Thoracic aorta (tissue), 2 donors: ENCODE results near the gene GPR143. TPM values are rescaled to one million over a fixed set of nuclear protein-coding genes. Genes with fewer than 3 reads are reported as not detected.
"Not testable (repeated sequence)": the region's sequence is repeated elsewhere in the genome, so short reads cannot be mapped to it uniquely, and the experiment has no call there.

Experiments used
- ATAC-seq: fragments of 150-250 bp; one replicate; pipeline ENCODE4 v1.8.0; 2017; ENCODE audit warnings: low read depth; ENCODE audit not compliant: insufficient number of reproducible peaks, low FRiP score
- DNase-seq: peaks from one replicate; pipeline ENCODE4 v3.0.0-alpha.2; 2020; ENCODE audit warnings: low spot score
- H3K27ac ChIP-seq, 2 donors: fragments of 200-600 bp; sonication (generic); 1 replicate in 1 of 2; 2 replicates in 1 of 2; pipeline ENCODE4 v1.5.1; 2016; ENCODE audit warnings: mild to moderate bottlenecking in 2 of 2, moderate library complexity in 2 of 2
- H3K27me3 ChIP-seq: fragments of 200-600 bp; sonication (generic); replicated peaks from 2 replicates; pipeline ENCODE4 v1.6.0; 2016; ENCODE audit warnings: mild to moderate bottlenecking; ENCODE audit not compliant: insufficient read depth
- H3K36me3 ChIP-seq: fragments of 200-600 bp; sonication (generic); one replicate; pipeline ENCODE4 v1.5.1; 2016
- H3K4me1 ChIP-seq, 2 donors: fragments of 200-600 bp; sonication (generic); 1 replicate in 1 of 2; 2 replicates in 1 of 2; pipeline versions ENCODE4 v1.5.1 to v1.6.0; 2016; ENCODE audit warnings: low read depth in 2 of 2, mild to moderate bottlenecking in 1 of 2; ENCODE audit not compliant: control insufficient read depth in 1 of 2
- H3K4me3 ChIP-seq: fragments of 200-600 bp; sonication (generic); 2 replicates; pipeline ENCODE4 v1.5.1; 2016; ENCODE audit warnings: mild to moderate bottlenecking
- H3K9me3 ChIP-seq: fragments of 200-600 bp; sonication (generic); 2 replicates; pipeline ENCODE4 v1.5.1; 2016
- CTCF ChIP-seq: fragments of 200-600 bp; sonication (generic); IDR thresholded peaks from one replicate; pipeline ENCODE4 v1.5.1; 2019; ENCODE audit warnings: antibody characterized with exemption
- total RNA-seq, 2 donors: library from RNA; depleted of rRNA; stranded (reverse); fragments of >200 nt; gene quantifications; one replicate each; pipeline versions ENCODE4 v1.1.0 to v1.2.3, GENCODE V29; 2016

GPR143 gene
- 1 to 10 TPM in 1 of 2 donors, not detected in 1; 2.6 TPM for total RNA-seq

- ATAC-seq (no peak), DNase-seq (no peak)
- no peak within 1 kb of the TSS for H3K4me3 ChIP-seq
- H3K4me1 ChIP-seq, result no peaks in the 10 kb centered on the region
- no peak within 1 kb of the TSS for H3K27ac ChIP-seq
- no peaks in the 10 kb centered on the region for H3K9me3 ChIP-seq
- no peak for TF ChIP-seq CTCF
- no peaks in the 10 kb centered on the region for H3K36me3 ChIP-seq
- no peaks in the 10 kb centered on the region for H3K27me3 ChIP-seq
Observed at GRCh38 chrX:9765737-9766097, at the start of gene GPR143. TSS of gene GPR143 (minus strand) at chrX:9765847. CDS start at chrX:9765817, 30 bp downstream.

GRCh38 chrX:9811086-9811485 lies 45.4 kb upstream of the GPR143 start:
- not testable (repeated sequence) for H3K27me3 ChIP-seq, DNase-seq, H3K36me3 ChIP-seq, ATAC-seq, H3K27ac ChIP-seq, H3K4me3 ChIP-seq, H3K9me3 ChIP-seq, H3K4me1 ChIP-seq

- not testable (repeated sequence) for H3K27ac ChIP-seq, ATAC-seq, H3K9me3 ChIP-seq, H3K27me3 ChIP-seq, H3K4me1 ChIP-seq, H3K36me3 ChIP-seq, DNase-seq, H3K4me3 ChIP-seq
Observed at GRCh38 chrX:9809876-9810275, 44.2 kb upstream of the GPR143 start.

- Histone ChIP-seq H3K4me1 (no peaks in the 10 kb centered on the region), H3K4me3 (no peak overlapping the region), H3K36me3 (no peaks in the 10 kb centered on the region), H3K27me3 (no peaks in the 10 kb centered on the region), H3K27ac (no peak overlapping the region), H3K9me3 (no peaks in the 10 kb centered on the region)
- ATAC-seq (no peak), DNase-seq (no peak)
- TF ChIP-seq CTCF, result no peak
Observed at GRCh38 chrX:9807355-9808182, 41.9 kb upstream of the GPR143 start.

GRCh38 chrX:9805956-9806355 lies 40.3 kb upstream of the GPR143 start:
- H3K36me3 ChIP-seq, result no peaks in the 10 kb centered on the region
- H3K27ac ChIP-seq, result no peak overlapping the region
- DNase-seq, result no peak
- TF ChIP-seq CTCF, result no peak
- no peak for ATAC-seq
- H3K4me3 ChIP-seq, result no peak overlapping the region
- H3K9me3 ChIP-seq, result no peaks in the 10 kb centered on the region
- H3K4me1 ChIP-seq, result no peaks in the 10 kb centered on the region
- H3K27me3 ChIP-seq, result no peaks in the 10 kb centered on the region

- DNase-seq, result no peak
- Histone ChIP-seq H3K4me3 (no peak overlapping the region), H3K27me3 (no peaks in the 10 kb centered on the region), H3K36me3 (no peaks in the 10 kb centered on the region), H3K27ac (no peak overlapping the region), H3K4me1 (no peaks in the 10 kb centered on the region), H3K9me3 (no peaks in the 10 kb centered on the region)
- ATAC-seq, result no peak
- no peak for TF ChIP-seq CTCF
Observed at GRCh38 chrX:9804444-9804843, 38.8 kb upstream of the GPR143 start.
